ENCODE data around the gene DYDC2.

DNA sequence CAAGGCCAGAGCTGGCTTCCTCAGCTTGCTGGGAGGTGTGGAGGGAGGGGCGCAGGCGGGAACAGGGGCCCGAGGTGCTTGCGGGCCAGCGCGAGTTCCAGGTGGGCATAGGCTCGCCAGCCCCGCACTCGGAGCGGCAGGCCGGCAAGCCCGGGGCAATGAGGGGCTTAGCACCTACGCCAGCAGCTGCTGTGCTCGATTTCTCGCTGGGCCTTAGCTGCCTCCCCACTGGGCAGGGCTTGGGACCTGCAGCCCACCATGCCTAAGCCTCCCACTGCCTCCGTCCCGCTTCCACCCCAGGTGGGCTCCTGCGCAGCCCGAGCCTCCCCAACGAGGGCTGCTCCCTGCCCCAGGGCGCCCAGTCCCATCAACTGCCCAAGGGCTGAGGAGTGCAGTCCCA, 41.2 kb upstream of the DYDC2 start:
- TF ChIP-seq, protein P1, sequence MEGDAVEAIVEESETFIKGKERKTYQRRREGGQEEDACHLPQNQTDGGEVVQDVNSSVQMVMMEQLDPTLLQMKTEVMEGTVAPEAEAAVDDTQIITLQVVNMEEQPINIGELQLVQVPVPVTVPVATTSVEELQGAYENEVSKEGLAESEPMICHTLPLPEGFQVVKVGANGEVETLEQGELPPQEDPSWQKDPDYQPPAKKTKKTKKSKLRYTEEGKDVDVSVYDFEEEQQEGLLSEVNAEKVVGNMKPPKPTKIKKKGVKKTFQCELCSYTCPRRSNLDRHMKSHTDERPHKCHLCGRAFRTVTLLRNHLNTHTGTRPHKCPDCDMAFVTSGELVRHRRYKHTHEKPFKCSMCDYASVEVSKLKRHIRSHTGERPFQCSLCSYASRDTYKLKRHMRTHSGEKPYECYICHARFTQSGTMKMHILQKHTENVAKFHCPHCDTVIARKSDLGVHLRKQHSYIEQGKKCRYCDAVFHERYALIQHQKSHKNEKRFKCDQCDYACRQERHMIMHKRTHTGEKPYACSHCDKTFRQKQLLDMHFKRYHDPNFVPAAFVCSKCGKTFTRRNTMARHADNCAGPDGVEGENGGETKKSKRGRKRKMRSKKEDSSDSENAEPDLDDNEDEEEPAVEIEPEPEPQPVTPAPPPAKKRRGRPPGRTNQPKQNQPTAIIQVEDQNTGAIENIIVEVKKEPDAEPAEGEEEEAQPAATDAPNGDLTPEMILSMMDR (conservative IDR thresholded peaks at IDR 0.05; ENCODE audit: low read length): no peak
- no peak for TF ChIP-seq EZH2phosphoT487 (IDR thresholded peaks at IDR 0.05; ENCODE audit: borderline replicate concordance, low read depth, low read length)
